ENCODE results near the gene KCTD21. TPM values are rescaled to one million over a fixed set of nuclear protein-coding genes. Genes with fewer than 3 reads are reported as not detected.

KCTD21 gene
- total and polyA plus RNA-seq, 4 donors, result 5.8 to 12.6 (median 9.2) TPM

DNA sequence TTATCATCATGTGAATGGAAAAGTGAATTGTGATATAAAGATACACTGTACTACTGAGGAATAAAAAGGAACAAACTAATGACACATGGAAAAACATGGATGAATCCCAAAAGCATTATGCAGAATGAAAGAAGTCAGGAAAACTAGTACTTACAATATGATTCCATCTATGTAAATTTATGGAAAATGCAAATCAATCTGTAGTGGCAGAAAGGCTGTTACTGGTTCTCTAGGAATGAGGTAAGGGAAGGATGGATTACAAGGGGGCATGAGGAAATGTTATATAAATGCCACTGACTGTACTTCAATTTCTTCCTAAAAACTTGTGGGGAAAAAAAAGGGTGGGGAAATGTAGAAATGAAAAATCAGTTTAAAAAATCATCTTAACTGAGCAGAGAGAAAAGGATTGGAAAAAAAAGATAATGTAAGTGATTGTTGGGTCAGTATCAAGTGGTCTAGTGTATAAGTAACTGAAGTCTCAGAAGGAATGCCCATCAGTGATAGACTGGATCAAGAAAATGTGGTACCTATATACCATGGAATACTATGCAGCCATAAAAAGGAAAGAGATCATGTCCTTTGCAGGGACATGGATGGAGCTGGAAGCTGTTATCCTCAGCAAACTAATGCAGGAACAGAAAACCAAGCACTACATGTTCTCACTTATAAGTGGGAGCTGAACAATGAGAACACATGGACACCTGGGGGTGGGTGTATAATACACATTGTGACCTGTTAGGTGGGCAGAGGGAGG, 49.0 kb upstream of the KCTD21 start:
- Histone ChIP-seq H3K4me1 (ENCODE audit: control insufficient read depth in 4 of 4, insufficient read depth in 4 of 4, low read length in 3 of 4) (no peaks in the 10 kb centered on the region), H3K27me3 (ENCODE audit: control insufficient read depth in 4 of 4, insufficient read depth in 4 of 4, low read length in 3 of 4) (no peaks in the 10 kb centered on the region), H3K9ac (ENCODE audit: low read depth in 1 of 2, low read length in 2 of 2) (no peak overlapping the region), H3K9me3 (ENCODE audit: control insufficient read depth in 4 of 4, low read length in 3 of 4) (no peaks in the 10 kb centered on the region), H3K27ac (ENCODE audit: low read depth in 1 of 2, low read length in 2 of 2) (no peak overlapping the region), H3K36me3 (ENCODE audit: control insufficient read depth in 4 of 4, insufficient read depth in 3 of 4, low read depth in 1 of 4, low read length in 3 of 4) (no peaks in the 10 kb centered on the region), H3K4me3 (ENCODE audit: low read depth in 1 of 3, low read length in 3 of 3) (no peak overlapping the region)
- no peak for DNase-seq (ENCODE audit: low spot score)
- TF ChIP-seq YY1 (IDR thresholded peaks at IDR 0.05) (no peak), GABPA (IDR thresholded peaks at IDR 0.05 in 1 of 2, conservative IDR thresholded peaks at IDR 0.05 in 1 of 2) (no peak), SP1 (IDR thresholded peaks at IDR 0.05) (no peak), JUND (IDR thresholded peaks at IDR 0.05) (no peak), RXRA (IDR thresholded peaks at IDR 0.05) (no peak), RAD21 (IDR thresholded peaks at IDR 0.05) (no peak), HNF4G (IDR thresholded peaks at IDR 0.05) (no peak), HNF4A (conservative IDR thresholded peaks at IDR 0.05) (no peak), TAF1 (conservative IDR thresholded peaks at IDR 0.05) (no peak), FOXA2 (IDR thresholded peaks at IDR 0.05) (no peak), EGR1 (IDR thresholded peaks at IDR 0.05; ENCODE audit: low read depth in 2 of 2) (no peak)
- TF ChIP-seq, protein P1, sequence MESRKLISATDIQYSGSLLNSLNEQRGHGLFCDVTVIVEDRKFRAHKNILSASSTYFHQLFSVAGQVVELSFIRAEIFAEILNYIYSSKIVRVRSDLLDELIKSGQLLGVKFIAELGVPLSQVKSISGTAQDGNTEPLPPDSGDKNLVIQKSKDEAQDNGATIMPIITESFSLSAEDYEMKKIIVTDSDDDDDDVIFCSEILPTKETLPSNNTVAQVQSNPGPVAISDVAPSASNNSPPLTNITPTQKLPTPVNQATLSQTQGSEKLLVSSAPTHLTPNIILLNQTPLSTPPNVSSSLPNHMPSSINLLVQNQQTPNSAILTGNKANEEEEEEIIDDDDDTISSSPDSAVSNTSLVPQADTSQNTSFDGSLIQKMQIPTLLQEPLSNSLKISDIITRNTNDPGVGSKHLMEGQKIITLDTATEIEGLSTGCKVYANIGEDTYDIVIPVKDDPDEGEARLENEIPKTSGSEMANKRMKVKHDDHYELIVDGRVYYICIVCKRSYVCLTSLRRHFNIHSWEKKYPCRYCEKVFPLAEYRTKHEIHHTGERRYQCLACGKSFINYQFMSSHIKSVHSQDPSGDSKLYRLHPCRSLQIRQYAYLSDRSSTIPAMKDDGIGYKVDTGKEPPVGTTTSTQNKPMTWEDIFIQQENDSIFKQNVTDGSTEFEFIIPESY (IDR thresholded peaks at IDR 0.05), result no peak
- TF ChIP-seq, protein P2, sequence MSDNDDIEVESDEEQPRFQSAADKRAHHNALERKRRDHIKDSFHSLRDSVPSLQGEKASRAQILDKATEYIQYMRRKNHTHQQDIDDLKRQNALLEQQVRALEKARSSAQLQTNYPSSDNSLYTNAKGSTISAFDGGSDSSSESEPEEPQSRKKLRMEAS (IDR thresholded peaks at IDR 0.05), result no peak
- TF ChIP-seq, protein P3, sequence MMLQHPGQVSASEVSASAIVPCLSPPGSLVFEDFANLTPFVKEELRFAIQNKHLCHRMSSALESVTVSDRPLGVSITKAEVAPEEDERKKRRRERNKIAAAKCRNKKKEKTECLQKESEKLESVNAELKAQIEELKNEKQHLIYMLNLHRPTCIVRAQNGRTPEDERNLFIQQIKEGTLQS (IDR thresholded peaks at IDR 0.05), result no peak
- TF ChIP-seq, protein P4, sequence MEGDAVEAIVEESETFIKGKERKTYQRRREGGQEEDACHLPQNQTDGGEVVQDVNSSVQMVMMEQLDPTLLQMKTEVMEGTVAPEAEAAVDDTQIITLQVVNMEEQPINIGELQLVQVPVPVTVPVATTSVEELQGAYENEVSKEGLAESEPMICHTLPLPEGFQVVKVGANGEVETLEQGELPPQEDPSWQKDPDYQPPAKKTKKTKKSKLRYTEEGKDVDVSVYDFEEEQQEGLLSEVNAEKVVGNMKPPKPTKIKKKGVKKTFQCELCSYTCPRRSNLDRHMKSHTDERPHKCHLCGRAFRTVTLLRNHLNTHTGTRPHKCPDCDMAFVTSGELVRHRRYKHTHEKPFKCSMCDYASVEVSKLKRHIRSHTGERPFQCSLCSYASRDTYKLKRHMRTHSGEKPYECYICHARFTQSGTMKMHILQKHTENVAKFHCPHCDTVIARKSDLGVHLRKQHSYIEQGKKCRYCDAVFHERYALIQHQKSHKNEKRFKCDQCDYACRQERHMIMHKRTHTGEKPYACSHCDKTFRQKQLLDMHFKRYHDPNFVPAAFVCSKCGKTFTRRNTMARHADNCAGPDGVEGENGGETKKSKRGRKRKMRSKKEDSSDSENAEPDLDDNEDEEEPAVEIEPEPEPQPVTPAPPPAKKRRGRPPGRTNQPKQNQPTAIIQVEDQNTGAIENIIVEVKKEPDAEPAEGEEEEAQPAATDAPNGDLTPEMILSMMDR (IDR thresholded peaks at IDR 0.05; ENCODE audit: low read depth, low read length, missing input control), result no peak
- TF ChIP-seq, protein P5, sequence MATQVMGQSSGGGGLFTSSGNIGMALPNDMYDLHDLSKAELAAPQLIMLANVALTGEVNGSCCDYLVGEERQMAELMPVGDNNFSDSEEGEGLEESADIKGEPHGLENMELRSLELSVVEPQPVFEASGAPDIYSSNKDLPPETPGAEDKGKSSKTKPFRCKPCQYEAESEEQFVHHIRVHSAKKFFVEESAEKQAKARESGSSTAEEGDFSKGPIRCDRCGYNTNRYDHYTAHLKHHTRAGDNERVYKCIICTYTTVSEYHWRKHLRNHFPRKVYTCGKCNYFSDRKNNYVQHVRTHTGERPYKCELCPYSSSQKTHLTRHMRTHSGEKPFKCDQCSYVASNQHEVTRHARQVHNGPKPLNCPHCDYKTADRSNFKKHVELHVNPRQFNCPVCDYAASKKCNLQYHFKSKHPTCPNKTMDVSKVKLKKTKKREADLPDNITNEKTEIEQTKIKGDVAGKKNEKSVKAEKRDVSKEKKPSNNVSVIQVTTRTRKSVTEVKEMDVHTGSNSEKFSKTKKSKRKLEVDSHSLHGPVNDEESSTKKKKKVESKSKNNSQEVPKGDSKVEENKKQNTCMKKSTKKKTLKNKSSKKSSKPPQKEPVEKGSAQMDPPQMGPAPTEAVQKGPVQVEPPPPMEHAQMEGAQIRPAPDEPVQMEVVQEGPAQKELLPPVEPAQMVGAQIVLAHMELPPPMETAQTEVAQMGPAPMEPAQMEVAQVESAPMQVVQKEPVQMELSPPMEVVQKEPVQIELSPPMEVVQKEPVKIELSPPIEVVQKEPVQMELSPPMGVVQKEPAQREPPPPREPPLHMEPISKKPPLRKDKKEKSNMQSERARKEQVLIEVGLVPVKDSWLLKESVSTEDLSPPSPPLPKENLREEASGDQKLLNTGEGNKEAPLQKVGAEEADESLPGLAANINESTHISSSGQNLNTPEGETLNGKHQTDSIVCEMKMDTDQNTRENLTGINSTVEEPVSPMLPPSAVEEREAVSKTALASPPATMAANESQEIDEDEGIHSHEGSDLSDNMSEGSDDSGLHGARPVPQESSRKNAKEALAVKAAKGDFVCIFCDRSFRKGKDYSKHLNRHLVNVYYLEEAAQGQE (IDR thresholded peaks at IDR 0.05), result no peak
